ENCODE results near the gene NR6A1.
A peak's percentile ranks its signal among the peaks of the same experiment; 100 is the strongest.

NR6A1 gene

DNA sequence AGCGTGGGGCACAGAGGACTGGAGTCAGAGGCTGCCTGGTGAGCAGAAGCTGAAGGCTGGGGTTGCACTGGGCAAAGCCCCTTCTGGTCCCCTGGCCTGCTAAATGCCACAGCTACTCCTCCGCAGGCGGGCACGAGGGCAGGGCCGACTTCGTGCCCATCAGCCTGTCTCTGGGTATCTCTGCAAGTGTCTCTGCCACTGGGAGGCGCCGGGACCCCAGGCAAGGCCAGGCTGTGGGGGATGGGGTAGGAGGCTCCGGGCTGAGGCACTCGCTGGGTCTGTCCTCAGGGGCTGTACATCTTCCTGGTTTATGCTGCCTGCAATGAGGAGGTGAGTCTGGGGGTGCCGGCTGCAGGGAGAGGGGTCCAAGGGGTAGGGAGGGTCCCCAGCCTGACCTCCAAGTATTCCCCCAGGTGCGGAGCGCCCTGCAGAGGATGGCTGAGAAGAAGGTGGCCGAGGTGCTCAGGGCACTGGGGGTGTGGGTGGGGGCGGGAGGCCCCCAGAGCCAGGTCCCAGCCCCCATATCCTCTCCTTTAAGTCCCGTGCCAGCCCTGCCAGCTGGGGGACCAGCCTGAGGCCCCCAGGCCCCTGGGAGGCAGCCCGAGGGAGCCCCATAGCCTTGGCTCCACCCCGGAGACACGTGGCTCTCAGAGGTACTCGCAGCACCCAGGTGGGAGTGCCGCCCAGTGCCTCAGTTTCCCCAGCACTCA is 295.8 kb downstream of the NR6A1 start:
- DNase-seq (ENCODE audit: low spot score) = no peak
- in situ Hi-C loops (cut with MboI; ENCODE audit: low pct_unique_long_range_greater_than_20kb, low sequenced_read_pairs, unreplicated experiment) = no loop called here
- TF ChIP-seq, protein P1, sequence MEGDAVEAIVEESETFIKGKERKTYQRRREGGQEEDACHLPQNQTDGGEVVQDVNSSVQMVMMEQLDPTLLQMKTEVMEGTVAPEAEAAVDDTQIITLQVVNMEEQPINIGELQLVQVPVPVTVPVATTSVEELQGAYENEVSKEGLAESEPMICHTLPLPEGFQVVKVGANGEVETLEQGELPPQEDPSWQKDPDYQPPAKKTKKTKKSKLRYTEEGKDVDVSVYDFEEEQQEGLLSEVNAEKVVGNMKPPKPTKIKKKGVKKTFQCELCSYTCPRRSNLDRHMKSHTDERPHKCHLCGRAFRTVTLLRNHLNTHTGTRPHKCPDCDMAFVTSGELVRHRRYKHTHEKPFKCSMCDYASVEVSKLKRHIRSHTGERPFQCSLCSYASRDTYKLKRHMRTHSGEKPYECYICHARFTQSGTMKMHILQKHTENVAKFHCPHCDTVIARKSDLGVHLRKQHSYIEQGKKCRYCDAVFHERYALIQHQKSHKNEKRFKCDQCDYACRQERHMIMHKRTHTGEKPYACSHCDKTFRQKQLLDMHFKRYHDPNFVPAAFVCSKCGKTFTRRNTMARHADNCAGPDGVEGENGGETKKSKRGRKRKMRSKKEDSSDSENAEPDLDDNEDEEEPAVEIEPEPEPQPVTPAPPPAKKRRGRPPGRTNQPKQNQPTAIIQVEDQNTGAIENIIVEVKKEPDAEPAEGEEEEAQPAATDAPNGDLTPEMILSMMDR (IDR thresholded peaks at IDR 0.05; ENCODE audit: extremely low read depth, insufficient read depth, missing control alignments) = peak; percentile 39

DNA sequence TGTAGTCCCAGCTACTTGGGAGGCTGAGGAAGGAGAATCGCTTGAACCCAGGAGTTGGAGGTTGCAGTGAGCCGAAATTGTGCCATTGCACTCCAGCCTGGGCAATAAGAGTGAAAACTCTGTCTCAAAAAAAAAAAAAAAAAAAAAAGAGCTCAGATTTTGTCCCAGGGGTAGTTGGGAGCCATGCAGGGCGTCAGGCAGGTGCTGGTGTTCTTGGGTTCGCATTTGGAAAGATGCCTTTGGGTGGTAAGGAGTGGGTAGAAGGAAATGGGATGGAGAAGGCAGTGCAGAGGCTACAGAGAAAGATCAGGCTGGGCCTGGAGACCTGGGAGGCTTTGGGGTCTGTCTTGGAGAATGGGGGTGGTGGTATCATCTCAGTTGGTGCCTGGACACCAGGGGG is 297.0 kb downstream of the NR6A1 start:
- no peak for DNase-seq (ENCODE audit: low spot score)
- in situ Hi-C loops (cut with MboI; ENCODE audit: low pct_unique_long_range_greater_than_20kb, low sequenced_read_pairs, unreplicated experiment) = no loop called here
- TF ChIP-seq, protein P1 (IDR thresholded peaks at IDR 0.05; ENCODE audit: extremely low read depth, insufficient read depth, missing control alignments) = no peak

DNA sequence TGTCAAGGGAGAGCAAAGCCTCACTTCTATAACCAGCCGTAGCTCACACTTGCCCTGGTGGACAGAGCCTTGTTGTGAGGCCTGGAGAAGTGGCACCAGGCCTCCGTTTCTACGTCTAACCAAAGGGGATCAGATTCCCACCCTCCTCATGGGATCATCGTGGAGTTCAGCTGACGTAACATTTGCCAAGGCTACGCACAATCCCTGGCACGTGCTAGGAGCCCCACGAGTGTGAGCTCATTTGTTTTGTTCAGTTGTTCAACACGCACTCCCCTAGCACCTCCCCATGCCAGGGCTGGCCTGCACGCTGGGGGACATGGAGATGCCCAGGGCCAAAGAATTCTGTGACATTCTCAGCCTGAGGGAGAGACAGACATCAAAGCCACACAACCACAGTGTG is 297.8 kb downstream of the NR6A1 start:
- in situ Hi-C loops (cut with MboI; ENCODE audit: low pct_unique_long_range_greater_than_20kb, low sequenced_read_pairs, unreplicated experiment) = no loop called here
- no peak for DNase-seq (ENCODE audit: low spot score)
- TF ChIP-seq, protein P1 (IDR thresholded peaks at IDR 0.05; ENCODE audit: extremely low read depth, insufficient read depth, missing control alignments) = no peak

DNA sequence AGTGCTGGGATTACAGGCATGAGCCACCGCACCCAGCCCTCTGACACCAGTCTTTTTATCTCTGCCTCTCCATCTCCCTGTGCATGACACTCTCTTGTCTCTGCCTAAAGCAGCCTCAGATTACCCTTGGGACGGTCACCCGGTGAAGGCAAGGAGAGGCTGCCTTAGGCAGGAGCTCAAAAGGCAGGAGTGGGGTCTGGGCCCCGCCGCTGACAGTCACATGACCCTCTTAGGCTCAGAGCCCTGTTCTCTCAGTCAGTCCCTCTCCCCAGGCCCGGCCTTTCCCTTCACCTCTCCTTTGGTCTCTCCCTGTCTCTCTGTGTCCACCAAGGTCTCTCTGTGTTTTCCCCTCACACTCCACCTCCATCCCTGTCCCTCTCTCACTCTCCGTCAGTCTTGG is 298.3 kb downstream of the NR6A1 start:
- in situ Hi-C loops (cut with MboI; ENCODE audit: low pct_unique_long_range_greater_than_20kb, low sequenced_read_pairs, unreplicated experiment) = no loop called here
- TF ChIP-seq, protein P1 (IDR thresholded peaks at IDR 0.05; ENCODE audit: extremely low read depth, insufficient read depth, missing control alignments) = no peak
- no peak for DNase-seq (ENCODE audit: low spot score)

DNA sequence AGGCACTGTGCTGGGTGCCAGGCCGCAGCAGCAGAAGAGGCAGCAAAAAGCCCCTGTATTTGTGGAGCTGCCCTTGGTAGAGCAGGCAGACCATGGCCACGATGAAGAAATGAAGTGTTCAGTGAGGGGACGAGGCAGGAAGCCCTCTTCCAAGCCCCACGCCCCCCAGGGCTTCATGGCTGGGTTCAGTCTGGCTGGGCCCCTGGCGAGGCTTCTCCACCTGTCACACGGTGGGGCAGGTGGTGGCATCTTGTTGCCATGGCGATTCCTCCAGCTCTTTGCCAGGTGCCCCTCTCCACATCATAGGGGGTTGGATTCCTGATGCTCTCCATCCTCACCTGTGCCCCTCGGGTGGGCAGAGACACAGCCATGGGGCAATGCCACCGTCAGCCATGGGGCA is 299.4 kb downstream of the NR6A1 start:
- in situ Hi-C loops (cut with MboI; ENCODE audit: low pct_unique_long_range_greater_than_20kb, low sequenced_read_pairs, unreplicated experiment) = no loop called here
- DNase-seq (ENCODE audit: low spot score) = no peak
- TF ChIP-seq, protein P1 (IDR thresholded peaks at IDR 0.05; ENCODE audit: extremely low read depth, insufficient read depth, missing control alignments) = no peak

DNA sequence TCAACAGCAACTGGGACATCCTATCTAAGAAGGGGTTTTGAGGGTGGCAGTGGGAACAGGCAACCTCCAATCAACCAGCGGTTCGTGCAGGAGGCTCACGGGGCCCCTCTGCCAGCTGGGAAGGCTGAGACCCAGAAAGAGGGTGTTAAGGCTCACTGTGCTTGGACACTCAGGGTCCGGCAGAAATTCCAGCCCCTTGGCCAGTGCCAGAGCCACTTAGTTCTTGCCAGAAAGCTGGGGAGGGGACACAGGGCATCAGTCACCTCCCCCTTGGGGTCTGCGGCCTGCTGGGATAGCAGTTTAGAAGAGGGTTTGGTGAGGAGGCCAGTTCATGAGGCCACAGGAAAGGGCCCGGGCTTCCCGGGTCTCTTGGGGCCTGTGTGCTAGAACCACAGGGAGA is 300.4 kb downstream of the NR6A1 start:
- no peak for DNase-seq (ENCODE audit: low spot score)
- in situ Hi-C loops (cut with MboI; ENCODE audit: low pct_unique_long_range_greater_than_20kb, low sequenced_read_pairs, unreplicated experiment) = no loop called here
- TF ChIP-seq, protein P1 (IDR thresholded peaks at IDR 0.05; ENCODE audit: extremely low read depth, insufficient read depth, missing control alignments) = no peak

All from GM13977 (cell line).